Common myeloid progenitor, CD34-positive (primary cell): ENCODE measurements around the gene SCTR. TPM values are rescaled to one million over a fixed set of nuclear protein-coding genes. Genes with fewer than 3 reads are reported as not detected.
A peak's percentile ranks its signal among the peaks of the same experiment; 100 is the strongest.

Experiments used
- CTCF ChIA-PET: fragments of 350-600 bp; sonication (Branson Sonifier 250); formaldehyde crosslinking; loops from one replicate; lab custom pipeline; 2021; ENCODE audit warnings: antibody characterized with exemption; lab: Charles Lee
- POLR2A ChIA-PET: fragments of 350-600 bp; sonication (Branson Sonifier 250); formaldehyde crosslinking; loops from one replicate; lab custom pipeline; 2021; ENCODE audit warnings: antibody characterized with exemption; lab: Charles Lee
- DNase-seq, 3 donors: peaks; one replicate each; pipeline versions ENCODE4 v3.0.0 to v3.0.0-alpha.2; 2013
- H3K27ac ChIP-seq, 2 experiments: 1 replicate in 1 of 2; 2 replicates in 1 of 2; pipeline ENCODE4 v1.7.0; 2013; ENCODE audit warnings: inconsistent platforms in 2 of 2, low read length in 2 of 2, mild to moderate bottlenecking in 2 of 2, low read depth in 1 of 2, moderate library complexity in 1 of 2; ENCODE audit not compliant: severe bottlenecking in 2 of 2, insufficient read depth in 1 of 2, poor library complexity in 1 of 2
- H3K27me3 ChIP-seq, 5 experiments: replicated peaks in 2 of 5; 1 replicate in 3 of 5; 2 replicates in 2 of 5; pipeline versions ENCODE4 v1.6.1 to v1.7.0; 2013; ENCODE audit warnings: low read length in 4 of 5, mild to moderate bottlenecking in 2 of 5, moderate library complexity in 2 of 5, inconsistent platforms in 1 of 5; ENCODE audit not compliant: insufficient read depth in 5 of 5, control insufficient read depth in 4 of 5
- H3K36me3 ChIP-seq, 4 experiments: 1 replicate in 2 of 4; 2 replicates in 2 of 4; pipeline versions ENCODE4 v1.6.1 to v1.7.0; 2013; ENCODE audit warnings: low read length in 3 of 4, control low read depth in 1 of 4, mild to moderate bottlenecking in 1 of 4; ENCODE audit not compliant: control insufficient read depth in 4 of 4, insufficient read depth in 4 of 4
- H3K4me1 ChIP-seq, 4 experiments: 1 replicate in 3 of 4; 2 replicates in 1 of 4; pipeline versions ENCODE4 v1.6.1 to v1.7.1; 2013; ENCODE audit warnings: low read length in 3 of 4, mild to moderate bottlenecking in 3 of 4, control low read depth in 1 of 4, inconsistent platforms in 1 of 4, moderate library complexity in 1 of 4; ENCODE audit not compliant: control insufficient read depth in 4 of 4, insufficient read depth in 4 of 4; ENCODE audit errors: control extremely low read depth in 1 of 4
- H3K4me3 ChIP-seq, 7 experiments: 1 replicate in 4 of 7; 2 replicates in 3 of 7; pipeline versions ENCODE4 v1.5.1 to v1.7.0; 2013; ENCODE audit warnings: mild to moderate bottlenecking in 7 of 7, low read length in 6 of 7, moderate library complexity in 6 of 7, inconsistent platforms in 2 of 7, low read depth in 2 of 7, control low read depth in 1 of 7; ENCODE audit not compliant: insufficient read depth in 4 of 7, control insufficient read depth in 1 of 7; ENCODE audit errors: extremely low read depth in 1 of 7
- H3K9me3 ChIP-seq, 5 experiments: 1 replicate in 4 of 5; 2 replicates in 1 of 5; pipeline versions ENCODE4 v1.6.1 to v1.7.1; 2013; ENCODE audit warnings: low read length in 4 of 5, mild to moderate bottlenecking in 2 of 5, inconsistent platforms in 1 of 5, low read depth in 1 of 5, moderate library complexity in 1 of 5; ENCODE audit not compliant: control insufficient read depth in 4 of 5, insufficient read depth in 2 of 5; ENCODE audit errors: control extremely low read depth in 1 of 5
- WGBS: methylation state at CpG from one replicate; pipeline ENCODE4 v1.1.5; 2013; ENCODE audit not compliant: insufficient coverage; 5-methylcytosine and 5-hydroxymethylcytosine counted together
- polyA plus RNA-seq: library from polyadenylated mRNA; unstranded; fragments of 120-200 nt; gene quantifications from one replicate; pipeline ENCODE4 v1.2.1, GENCODE V29; 2013

Gene SCTR
- not detected for polyA plus RNA-seq

GRCh38 chr2:119523952-119524694 is at the start of gene SCTR:
Gene SCTR, minus strand, starts transcription at chr2:119524483. Its CDS starts 257 bp downstream, at chr2:119524226.
- Histone ChIP-seq H3K27me3 (peaks cover 8 to 56% (median 22%) of the 10 kb centered on the region in 5 experiments), H3K4me3 (peak within 1 kb of the TSS in 3 of 7 experiments; percentile 35 to 48 (median 42)), H3K9me3 (no peaks in the 10 kb centered on the region), H3K27ac (no peak within 1 kb of the TSS), H3K4me1 (peaks cover 7 to 31% (median 25%) of the 10 kb centered on the region in 4 experiments), H3K36me3 (no peaks in the 10 kb centered on the region)
- peak; percentile 10 to 60 (median 49) for DNase-seq
- ChIA-PET POLR2A (no interaction called here), CTCF (interaction anchor here (1.5 kb wide), 1 partner anchor 16 kb away, joined by 3 read pairs; no protein-coding TSS in a partner anchor)
- WGBS: 14% methylated on average over 68 of the region's 74 CpGs

GRCh38 chr2:119567292-119567691 is 43.0 kb upstream of the SCTR start:
- no peak for DNase-seq
- CTCF ChIA-PET: no interaction called here
- peaks cover 0 to 13% (median 0%) of the 10 kb centered on the region in 5 experiments for H3K9me3 ChIP-seq
- H3K4me3 ChIP-seq: no peak overlapping the region
- H3K36me3 ChIP-seq: no peaks in the 10 kb centered on the region
- no peaks in the 10 kb centered on the region for H3K4me1 ChIP-seq
- POLR2A ChIA-PET: no interaction called here
- no peak overlapping the region for H3K27ac ChIP-seq
- H3K27me3 ChIP-seq: no peaks in the 10 kb centered on the region

- DNase-seq: no peak
- CTCF ChIA-PET: interaction anchor here (0.5 kb wide), 1 partner anchor 28 kb away, joined by 4 read pairs; no protein-coding TSS in a partner anchor
These were observed 41.2 kb upstream of the SCTR start for GRCh38 chr2:119565481-119565880.

GRCh38 chr2:119553687-119554344 is 29.5 kb upstream of the SCTR start:
- DNase-seq: no peak
- H3K4me1 ChIP-seq: no peaks in the 10 kb centered on the region
- ChIA-PET POLR2A (no interaction called here), CTCF (no interaction called here)
- H3K27me3 ChIP-seq: peaks cover 0 to 6% (median 2%) of the 10 kb centered on the region in 5 experiments
- no peaks in the 10 kb centered on the region for H3K36me3 ChIP-seq
- H3K27ac ChIP-seq: no peak overlapping the region
- peaks cover 0 to 3% (median 0%) of the 10 kb centered on the region in 5 experiments for H3K9me3 ChIP-seq
- WGBS: 89% methylated on average over 6 of the region's 7 CpGs
- H3K4me3 ChIP-seq: no peak overlapping the region

More at GRCh38 chr2:119565481-119565880, 41.2 kb upstream of the SCTR start:
- H3K4me3 ChIP-seq: no peak overlapping the region
- H3K27ac ChIP-seq: no peak overlapping the region
- H3K27me3 ChIP-seq: no peaks in the 10 kb centered on the region
- POLR2A ChIA-PET: interaction anchor here (0.5 kb wide), 1 partner anchor 42 kb away, joined by 3 read pairs; no protein-coding TSS in a partner anchor
- no CpG with 5 or more reads among the region's 2 CpGs for WGBS
- peaks cover 0 to 13% (median 0%) of the 10 kb centered on the region in 5 experiments for H3K9me3 ChIP-seq
- no peaks in the 10 kb centered on the region for H3K4me1 ChIP-seq
- no peaks in the 10 kb centered on the region for H3K36me3 ChIP-seq

GRCh38 chr2:119552902-119553301 is 28.6 kb upstream of the SCTR start:
- Histone ChIP-seq H3K27ac (no peak overlapping the region), H3K4me1 (no peaks in the 10 kb centered on the region), H3K36me3 (no peaks in the 10 kb centered on the region), H3K9me3 (peaks cover 0 to 3% (median 0%) of the 10 kb centered on the region in 5 experiments), H3K4me3 (no peak overlapping the region), H3K27me3 (peaks cover 0 to 10% (median 2%) of the 10 kb centered on the region in 5 experiments)
- CTCF ChIA-PET: no interaction called here
- no peak for DNase-seq
- WGBS: 94% methylated on average over 2 of the region's 3 CpGs
- POLR2A ChIA-PET: no interaction called here

GRCh38 chr2:119550856-119551255 is 26.6 kb upstream of the SCTR start:
- ChIA-PET POLR2A (no interaction called here), CTCF (no interaction called here)
- no peak overlapping the region for H3K27ac ChIP-seq
- peaks cover 0 to 3% (median 0%) of the 10 kb centered on the region in 5 experiments for H3K9me3 ChIP-seq
- H3K27me3 ChIP-seq: peaks cover 3 to 25% (median 8%) of the 10 kb centered on the region in 5 experiments
- no peaks in the 10 kb centered on the region for H3K36me3 ChIP-seq
- 100% methylated on average over 1 of the region's 1 CpG for WGBS
- no peak overlapping the region for H3K4me3 ChIP-seq
- DNase-seq: no peak
- H3K4me1 ChIP-seq: no peaks in the 10 kb centered on the region

GRCh38 chr2:119550346-119550745 is 26.1 kb upstream of the SCTR start:
- POLR2A ChIA-PET: no interaction called here
- Histone ChIP-seq H3K4me1 (no peaks in the 10 kb centered on the region), H3K36me3 (no peaks in the 10 kb centered on the region), H3K4me3 (no peak overlapping the region), H3K27ac (no peak overlapping the region), H3K9me3 (peaks cover 0 to 3% (median 0%) of the 10 kb centered on the region in 5 experiments), H3K27me3 (peaks cover 6 to 30% (median 11%) of the 10 kb centered on the region in 5 experiments)
- CTCF ChIA-PET: no interaction called here
- DNase-seq: no peak
- WGBS: no CpG with 5 or more reads among the region's 2 CpGs
